NCI-H226 (cell line): Measurements from ENCODE around the gene PRR22.
"Not testable (repeated sequence)": the region's sequence is repeated elsewhere in the genome, so short reads cannot be mapped to it uniquely, and the experiment has no call there.

Experiments used
- DNase-seq: peaks from one replicate; pipeline ENCODE4 v3.0.0-alpha.2; 2015

The PRR22 gene

DNA sequence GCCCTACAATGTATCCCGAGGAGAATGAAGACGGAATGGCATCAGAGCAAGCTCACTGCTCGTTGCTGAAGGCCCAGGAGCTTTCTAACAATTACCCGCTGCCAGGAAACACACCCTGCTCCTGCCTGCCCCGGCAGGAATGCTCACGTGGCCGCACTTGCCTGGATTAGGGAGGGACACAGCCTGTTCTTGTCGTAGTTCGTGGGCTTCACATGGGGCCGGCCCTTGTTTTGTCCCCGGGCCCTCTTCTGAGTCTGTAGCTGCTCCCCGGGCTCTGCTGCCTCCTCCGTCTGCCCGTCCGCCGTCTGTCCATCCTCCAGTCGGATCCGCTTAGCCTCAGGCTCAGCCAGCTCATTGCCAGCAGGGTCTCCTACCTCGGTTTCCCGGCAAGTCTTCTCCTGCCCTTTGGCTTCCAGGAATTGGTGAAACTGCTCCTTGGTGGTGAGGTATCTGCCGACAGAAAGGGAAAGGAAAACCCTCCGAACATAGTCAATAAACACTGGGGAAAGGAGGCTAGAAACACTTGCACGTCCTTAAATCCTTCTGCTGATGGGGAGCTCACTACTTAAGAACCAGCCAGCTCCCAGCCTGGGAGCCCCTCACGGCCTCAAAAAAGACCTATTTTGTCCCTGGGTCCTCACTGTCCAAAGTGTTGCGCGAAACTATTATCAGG is 5.5 kb upstream of the PRR22 start:
- DNase-seq: no peak

DNA sequence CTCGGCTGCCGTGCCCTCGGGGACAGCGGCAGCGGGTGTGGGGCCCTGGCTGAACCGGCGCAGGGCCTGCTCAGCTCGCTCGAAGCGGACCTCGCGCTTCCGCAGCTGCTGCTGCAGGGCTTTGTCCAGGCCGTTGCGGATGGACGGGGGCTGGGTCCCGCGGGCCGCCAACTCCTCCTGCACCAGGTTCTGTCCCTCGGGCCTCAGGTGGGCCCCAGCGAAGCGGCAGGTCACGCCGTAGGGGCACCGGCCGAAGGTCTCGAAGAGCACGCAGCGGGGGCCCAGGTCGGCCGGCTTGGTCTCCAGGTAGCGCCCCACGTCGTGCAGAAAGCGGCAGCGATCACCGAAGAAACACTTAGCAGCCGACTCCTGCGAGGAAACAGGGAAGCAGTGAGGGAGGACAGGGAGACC is 4.8 kb upstream of the PRR22 start:
- DNase-seq: no peak

DNA sequence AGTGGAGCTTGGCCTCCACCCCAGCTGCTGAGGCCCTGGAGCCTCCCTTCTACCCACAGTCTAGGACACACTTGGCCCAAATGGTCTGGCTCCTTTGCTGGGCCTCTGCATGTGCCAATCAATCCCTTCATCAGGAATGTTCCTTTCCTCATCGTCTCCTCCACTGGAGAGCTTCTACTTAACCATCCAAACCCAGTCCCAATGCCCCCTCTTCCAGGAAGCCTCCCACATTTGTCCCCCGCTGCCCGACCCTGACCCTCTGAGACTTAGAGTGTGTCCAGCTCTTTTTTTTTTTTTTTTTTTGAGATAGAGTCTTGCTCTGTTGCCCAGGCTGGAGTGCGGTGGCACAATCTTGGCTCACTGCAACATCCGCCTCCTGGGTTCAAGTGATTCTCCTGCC is 3.9 kb upstream of the PRR22 start:
- no peak for DNase-seq

DNA sequence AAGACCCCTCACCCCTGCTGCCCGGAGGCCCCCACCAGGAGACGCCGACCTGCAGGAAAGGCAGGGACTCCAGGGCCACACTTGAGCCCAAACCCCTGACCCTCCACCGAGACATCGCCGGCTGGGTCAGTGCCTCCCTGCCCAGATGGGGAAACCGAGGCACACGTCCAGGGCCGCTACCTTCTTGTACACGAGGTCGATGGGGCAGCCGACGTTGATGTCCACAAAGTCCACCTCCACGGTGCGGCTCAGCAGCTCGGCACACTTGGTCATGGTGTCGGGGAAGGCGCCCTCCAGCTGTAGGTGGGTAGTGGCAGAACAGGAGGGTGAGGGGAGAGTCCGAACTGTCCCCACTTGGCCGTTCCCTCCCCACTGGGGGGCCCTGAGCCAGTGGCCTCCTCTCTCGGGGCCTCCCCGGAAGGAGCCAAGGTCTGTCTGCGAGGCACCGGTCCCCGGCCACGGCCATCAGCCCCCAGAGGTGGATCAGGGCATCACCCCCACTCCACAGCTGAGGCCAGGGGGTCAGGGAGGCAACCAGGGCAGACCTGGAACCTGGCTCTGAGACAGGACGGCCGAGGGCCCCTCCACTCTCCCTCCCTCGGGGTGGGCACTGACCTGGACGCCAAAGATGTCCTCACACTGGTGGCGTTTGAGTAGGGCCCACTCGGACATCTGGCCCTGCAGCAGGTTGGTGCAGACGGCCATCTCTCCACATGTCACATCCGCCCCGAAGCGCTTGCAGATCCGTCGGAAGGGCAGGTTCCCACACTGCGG is 3.0 kb upstream of the PRR22 start:
- no peak for DNase-seq

DNA sequence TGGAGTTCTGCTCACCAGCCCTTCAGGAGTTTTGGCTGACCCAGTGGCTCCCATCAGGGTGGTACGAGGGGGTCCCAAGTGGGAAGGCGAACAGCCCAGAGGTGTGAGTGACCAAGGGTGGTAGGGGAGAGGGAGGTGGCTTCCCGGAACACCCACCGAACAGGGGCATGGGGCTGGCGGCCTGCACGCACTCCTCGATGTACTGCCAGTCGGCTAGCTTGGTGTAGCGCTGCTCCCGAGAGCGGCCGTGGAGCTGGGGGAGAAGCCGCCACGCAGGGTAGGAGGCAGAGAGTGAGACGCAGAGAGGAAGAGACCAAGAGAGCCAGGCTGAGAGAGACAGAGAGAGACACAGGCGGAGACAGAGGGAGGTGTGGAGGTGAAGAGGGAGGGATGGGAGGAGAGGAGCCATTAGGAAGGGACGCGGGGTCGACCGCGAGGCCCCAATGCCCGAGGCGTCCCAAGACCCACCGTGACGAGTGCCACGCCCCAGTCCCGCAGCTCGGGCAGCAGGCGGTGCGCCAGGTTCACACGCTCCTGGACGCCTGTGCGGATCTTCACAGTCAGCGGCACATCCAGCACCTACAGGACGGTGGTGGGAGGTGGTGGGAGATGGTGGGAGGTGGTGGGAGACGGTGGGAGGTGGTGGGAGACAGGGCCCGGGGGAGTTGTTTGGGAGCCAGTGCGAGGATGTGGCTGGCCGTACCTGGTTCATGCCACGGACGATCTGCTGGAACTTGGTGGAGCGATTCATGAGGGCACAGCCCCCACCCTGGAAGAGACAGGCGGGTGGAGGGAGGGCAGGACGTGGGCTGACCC is 2.3 kb upstream of the PRR22 start:
- DNase-seq: no peak

DNA sequence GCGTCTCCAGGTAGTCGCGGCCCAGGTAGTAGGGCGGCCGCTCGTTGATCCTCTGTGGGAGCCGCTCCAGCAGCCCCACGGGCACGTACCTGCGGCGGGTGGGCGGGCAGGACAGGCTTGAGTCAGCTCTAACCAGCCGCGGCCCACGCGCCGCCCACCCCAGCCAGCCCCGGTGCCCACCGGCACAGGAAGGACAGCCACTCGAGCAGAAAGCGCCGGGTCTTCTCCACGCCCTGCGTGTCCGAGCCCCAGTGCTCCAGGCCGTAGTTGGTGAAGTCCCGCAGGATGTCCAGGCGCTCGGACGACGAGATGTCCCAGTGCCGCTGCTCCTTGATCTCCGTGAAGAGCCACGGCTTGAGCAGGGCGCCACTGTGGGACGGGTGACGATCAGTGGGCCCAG is 877 bp upstream of the PRR22 start:
- no peak for DNase-seq

DNA sequence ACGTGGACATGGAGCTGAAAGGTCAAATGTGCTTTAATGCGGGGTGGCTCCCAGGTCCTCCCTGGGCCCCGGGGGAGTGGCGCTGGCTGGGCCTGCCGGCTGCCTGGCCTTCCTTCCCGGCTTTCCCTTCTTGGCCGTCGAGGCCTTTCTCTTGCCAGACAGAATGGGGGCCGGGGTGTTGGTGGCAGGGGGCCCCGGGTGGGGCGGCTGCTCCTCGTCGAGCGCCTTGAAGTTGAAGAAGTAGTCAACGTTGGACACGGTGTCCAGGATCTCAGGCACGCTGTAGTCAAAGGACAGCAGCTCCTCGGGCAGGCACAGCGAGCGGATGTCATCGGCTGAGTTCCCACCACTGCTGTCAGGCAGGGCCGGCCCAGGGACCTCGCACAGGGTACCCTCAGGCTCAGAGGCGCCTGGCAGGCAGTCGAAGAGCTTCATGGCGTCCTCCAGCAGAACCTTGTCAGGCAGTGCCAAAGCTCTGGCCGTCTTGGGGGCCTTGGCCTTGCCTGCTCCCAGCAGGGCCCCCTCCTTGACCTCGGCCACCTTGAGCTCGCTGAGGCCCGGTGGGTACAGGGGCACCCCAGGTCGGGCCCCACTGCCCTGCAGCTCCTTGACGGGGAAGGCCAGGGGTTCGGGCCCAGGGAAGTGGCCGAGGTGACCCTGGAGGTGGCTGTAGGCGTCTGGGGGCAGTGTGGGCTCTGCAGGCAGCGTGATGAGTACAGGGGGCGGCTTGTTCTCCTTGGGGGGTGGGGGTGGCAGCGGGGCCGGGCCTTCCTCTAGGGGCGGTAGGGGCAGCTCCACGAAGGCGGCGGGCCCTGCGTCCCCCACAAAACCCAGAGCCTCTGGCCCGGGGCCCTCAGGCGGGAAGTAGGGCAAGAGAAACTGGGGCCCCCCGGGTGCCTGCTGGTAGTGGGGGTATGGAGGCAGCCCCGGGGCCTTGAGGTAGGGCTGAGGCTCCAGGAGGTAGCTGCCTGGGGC is 1.3 kb downstream of the PRR22 start:
- DNase-seq: no peak

DNA sequence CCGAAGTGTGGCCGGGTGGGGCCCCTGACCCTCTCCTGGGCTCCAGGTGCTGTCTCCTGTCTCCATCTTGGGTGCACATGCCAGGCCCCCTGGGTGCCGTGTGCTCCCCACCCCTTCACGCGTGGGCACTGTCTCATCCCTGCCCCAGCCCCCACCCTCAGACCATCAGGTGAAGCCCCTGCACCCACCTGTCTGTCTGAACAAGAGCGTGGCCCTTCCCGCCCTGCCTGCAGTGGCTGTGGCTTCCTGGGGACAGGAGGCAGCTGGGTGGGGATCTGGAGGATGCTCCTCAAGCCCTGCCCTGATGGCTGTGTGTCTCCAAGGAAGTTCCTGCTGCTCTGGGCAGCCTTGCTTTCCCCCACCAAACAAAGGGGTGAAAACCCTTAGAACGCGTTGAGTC is 2.2 kb downstream of the PRR22 start:
- no peak for DNase-seq

DNA sequence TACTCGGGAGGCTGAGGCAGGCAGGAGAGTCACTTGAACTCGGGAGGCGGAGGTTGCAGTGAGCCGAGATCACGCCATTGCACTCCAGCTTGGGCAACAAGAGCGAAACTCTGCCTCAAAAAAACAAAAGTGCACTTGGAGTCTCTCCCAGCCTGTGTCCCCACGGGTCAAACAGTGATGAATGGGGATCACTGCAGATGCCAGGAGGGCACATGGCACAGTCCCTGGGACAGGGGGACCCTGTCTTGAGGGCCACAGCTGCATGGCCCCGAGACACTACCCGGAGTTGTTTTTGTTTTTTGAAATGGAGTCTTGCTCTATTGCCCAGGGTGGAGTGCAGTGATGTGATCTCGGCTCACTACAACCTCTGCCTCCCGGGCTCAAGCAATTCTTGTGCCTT is 3.6 kb downstream of the PRR22 start:
- not testable (repeated sequence) for DNase-seq

DNA sequence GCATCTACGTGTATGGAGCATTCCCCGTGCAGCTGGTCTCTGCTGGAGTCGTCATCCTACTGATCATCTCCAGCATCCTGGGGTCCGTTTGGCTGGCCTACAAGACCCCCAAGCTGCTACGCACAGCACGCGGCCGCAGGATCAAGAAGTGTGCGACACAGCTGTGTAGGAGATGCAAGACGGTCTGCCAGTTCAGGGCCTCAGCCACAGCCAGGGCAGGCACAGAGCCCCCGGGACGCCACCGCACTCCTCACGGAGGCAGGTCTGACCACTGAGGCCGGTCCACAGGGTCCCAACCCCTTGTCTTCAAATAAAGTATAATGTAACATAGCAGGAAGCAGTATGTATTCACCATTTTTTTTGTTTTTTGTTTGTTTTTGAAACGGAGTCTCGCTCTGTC is 6.1 kb downstream of the PRR22 start:
- DNase-seq: no peak

DNA sequence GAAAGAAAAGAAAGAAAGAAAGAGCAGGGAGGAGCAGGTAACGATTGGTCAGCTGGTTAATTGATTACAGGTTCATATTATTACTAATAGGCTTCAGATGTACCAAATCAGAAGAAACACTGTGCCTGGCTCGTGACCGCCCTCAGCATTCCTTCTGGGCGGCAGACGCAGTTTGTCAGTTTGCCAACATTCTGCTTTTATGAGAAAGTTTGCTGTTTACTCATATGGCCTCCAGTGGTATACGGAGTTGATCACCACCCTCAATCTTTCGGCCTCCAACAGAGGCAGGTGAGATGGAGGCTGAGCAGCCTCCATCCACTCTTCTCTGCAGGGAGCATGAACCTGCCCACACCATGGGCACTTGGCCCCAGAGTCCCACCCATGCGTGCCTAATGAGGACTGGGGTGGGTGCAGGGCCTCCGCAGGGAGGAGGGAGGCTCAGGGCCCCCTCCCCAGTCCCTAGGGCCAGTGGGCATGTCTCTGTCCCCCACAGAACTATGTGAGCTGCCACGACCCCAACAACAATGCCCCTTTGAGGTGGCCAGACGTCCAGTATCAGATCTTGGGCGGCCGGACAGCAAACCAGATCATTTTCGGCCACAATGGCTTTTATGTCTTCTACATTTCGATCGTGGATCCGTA is 8.8 kb downstream of the PRR22 start:
- DNase-seq: peak; percentile 12

DNA sequence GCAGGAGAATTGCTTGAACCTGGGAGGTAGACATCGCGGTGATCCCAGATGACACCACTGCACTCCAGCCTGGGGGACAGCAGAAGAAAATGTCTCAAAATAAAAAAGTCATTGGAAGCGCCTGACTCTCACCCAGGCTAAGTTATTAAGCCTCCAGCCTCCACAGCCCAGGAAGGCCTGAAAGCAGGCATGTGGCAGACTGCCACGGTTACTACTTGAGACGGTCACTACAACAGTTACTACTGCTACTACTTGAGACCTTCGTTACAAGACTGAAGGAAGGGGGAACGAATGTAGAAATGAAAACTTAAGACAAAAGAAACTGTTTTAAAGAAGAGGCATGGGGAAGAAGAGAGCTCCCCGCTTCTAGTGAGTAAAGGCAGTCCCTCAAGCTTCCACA is 9.6 kb downstream of the PRR22 start:
- no peak for DNase-seq

DNA sequence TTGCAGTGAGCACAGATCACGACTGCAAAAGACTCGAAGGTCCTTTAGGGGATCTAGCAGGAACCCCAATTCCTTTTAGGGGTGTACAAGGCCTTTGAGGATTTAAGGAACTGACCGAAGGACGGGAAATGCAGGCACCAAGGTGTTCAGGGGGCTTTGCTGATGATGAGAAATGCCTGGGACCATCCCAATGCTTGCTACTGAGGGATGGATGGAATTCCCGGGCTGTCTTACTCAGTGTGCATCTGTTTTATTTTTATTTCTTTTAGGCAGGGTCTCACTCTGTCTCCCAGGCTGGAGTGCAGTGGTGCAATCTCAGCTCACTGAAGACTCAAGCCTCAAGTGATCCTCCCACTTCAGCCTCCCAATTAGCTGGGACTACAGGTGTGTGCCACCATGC is 11.3 kb downstream of the PRR22 start:
- no peak for DNase-seq

DNA sequence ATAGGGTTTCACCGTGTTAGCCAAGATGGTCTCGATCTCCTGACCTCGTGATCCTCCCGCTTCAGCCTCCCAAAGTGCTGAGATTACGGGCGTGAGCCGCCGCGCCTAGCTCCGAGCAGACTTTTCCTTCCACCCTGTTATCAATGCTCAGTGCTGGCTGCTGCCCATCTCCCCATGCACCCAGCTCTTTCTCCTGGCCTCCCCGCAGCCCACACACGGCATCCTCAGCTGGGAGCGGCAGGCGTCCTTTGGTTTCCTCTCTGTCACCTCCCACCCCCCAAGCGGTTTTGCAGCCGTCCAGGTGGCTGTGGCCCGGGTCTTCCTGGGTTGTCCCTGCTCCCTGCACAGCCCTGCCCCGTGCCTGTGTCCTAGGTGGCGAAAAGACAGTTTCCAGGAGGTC is 12.1 kb downstream of the PRR22 start:
- DNase-seq: no peak

DNA sequence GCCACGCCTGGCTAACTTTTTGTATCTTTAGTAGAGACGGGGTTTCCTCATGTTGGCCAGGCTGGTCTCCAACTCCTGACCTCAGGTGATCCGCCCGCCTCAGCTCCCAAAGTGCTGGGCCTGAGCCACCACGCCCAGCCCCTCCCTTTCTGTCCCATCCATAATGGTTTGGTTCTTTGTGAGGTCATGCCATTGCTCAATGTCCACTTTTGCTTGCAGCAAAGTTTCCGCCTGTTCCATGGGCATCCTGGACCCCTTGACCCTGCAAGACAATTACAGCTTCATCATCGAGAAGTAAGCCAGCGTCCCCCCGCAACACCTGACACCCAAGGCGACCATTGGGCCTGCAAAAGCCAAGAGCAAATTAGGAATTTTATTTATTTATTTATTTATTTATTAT is 16.6 kb downstream of the PRR22 start:
- no peak for DNase-seq

DNA sequence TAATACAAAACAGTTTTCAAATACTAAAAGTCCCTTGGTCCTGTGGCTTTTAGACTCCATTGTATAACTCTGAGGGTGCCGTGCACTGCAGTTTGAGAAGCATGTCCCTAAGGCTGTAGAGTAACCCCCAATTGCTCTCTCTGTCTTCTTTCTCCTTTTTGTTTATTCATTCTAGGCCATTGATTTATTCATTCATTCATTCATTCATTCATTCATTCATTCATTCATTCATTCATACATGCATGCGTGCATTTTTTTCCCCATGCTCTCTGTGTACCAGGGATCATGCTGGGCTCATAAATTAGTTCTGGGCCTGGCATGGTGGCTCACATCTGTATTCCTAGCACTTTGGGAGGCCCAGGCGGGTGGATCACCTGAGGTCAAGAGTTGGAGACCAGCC is 19.3 kb downstream of the PRR22 start:
- no peak for DNase-seq

DNA sequence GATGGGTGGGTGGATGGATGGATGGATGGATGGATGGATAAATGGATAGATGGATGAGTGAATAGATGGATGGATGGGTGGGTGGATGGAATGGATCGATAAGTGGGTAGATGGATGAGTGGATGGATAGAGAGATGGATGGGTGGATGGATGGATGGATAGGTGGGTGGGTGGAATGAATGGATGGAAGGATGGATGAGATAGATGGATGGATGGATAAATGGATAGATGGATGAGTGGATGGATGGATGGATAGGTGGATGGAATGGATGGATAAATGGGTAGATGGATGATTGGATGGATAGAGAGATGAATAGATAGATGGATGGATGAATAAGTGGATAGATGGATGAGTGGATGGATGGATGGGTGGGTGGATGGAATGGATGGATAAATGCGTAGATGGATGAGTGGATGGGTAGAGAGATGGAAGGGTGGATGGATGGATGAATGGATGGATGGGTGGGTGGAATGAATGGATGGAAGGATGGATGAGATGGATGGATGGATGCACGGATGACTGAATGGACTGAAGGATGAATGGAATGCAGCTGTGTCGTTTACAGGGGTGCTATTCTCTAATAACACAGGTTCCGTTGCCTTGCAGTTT is 21.8 kb downstream of the PRR22 start:
- DNase-seq: no peak

DNA sequence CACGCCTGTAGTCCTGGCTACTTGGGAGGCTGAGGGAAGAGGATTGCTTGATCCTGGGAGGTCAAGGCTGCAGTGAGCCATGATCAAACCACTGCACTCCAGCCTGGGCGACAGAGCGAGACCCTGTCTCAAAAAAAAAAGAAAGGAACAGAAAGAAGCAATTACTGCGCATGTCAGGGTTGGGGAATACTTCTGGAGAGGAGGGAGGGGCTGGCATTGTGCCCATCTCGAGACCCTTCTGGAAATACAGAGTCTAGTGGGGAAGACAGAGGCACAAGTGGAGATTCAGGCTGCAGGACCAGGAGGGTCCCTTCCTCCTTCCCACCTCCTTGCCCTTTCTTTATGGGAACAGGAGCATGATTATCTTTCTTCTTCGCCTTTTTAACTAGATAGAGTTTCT is 30.8 kb downstream of the PRR22 start:
- no peak for DNase-seq

DNA sequence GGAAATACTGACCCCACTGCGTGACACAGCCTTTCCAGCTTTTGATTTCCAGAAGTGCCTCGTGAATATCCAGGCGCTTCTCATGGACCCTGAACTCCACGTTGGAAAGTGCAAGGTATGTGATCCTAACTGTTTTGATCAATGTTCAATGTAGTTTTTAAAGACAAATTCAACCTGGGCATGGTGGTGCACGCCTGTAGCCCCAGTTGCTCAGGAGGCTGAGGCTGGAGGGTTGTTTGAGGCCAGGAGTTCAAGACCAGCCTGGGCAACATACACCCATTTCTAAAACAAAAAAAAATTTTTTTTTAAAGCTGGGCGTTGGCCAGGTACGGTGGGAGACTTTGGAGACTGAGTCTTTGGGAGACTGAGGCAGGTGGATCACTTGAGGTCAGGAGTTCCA is 32.8 kb downstream of the PRR22 start:
- DNase-seq: no peak

DNA sequence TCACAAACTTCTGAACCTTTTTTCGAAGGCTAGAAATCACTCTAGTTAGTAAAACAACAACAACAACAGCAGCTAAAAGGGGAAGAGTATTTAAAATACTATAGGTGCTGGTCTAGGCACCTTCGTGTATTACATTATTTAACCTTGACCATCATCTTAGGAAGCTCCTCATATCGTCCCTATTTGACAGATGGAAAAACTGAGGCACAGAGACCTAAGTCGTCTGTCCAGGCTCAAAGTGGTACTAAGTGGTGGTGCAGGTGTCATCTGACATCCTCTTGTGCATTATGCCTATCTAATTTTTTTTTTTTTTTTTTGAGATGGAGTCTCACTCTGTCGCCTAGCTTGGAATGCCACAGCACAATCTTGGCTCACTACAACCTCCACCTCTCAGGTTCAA is 35.0 kb downstream of the PRR22 start:
- DNase-seq: no peak

DNA sequence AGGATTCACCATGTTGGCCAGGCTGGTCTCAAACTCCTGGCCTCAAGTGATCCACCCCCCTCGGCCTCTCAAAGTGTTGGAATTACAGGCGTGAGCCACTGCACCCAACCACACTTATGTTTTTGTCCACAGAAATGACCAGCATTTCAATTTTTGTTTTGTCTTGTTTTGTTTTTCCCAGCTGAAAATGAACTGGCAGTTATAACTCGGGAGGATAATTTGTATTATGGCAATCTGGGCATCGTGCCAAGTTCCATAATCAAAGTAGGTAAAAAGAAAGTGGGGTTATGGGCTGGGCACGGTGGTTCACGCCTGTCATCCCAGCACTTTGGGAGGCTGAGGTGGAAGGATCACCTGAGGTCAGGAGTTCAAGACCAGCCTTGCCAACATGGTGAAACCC is 35.6 kb downstream of the PRR22 start:
- not testable (repeated sequence) for DNase-seq

DNA sequence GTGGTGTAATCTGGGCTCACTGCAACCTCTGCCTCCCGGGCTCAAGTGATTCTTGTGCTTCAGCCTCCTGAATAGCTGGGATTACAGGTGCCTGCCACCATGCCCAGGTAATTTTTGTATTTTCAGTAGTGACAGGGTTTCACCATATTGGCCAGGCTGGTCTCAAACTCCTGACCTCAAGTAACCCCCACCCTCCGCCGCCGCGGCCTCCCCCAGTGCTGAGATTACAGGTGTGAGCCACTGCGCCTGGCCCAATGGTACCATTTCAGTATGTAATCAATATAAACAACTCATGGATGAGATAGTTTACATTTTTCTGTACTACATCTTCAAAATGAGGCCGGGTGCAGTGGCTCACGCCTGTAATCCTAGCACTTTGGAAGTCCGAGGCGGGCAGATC is 39.5 kb downstream of the PRR22 start:
- not testable (repeated sequence) for DNase-seq
